Fibroblast of lung (primary cell): ENCODE results near the gene ATP9B.

Experiments
- CTCF ChIP-seq, 2 donors: IDR thresholded peaks in 1 of 2; conservative IDR thresholded peaks in 1 of 2; 1 replicate in 1 of 2; 2 replicates in 1 of 2; pipeline ENCODE4 v1.5.1; 2011 to 2012; ENCODE audit warnings: low read length in 2 of 2, control low read depth in 1 of 2, inconsistent platforms in 1 of 2, low read depth in 1 of 2, mild to moderate bottlenecking in 1 of 2
- EZH2 ChIP-seq: IDR thresholded peaks from 2 replicates; pipeline ENCODE4 v1.5.1; 2012; ENCODE audit warnings: low read length, control low read depth, mild to moderate bottlenecking; ENCODE audit errors: missing control alignments

DNA sequence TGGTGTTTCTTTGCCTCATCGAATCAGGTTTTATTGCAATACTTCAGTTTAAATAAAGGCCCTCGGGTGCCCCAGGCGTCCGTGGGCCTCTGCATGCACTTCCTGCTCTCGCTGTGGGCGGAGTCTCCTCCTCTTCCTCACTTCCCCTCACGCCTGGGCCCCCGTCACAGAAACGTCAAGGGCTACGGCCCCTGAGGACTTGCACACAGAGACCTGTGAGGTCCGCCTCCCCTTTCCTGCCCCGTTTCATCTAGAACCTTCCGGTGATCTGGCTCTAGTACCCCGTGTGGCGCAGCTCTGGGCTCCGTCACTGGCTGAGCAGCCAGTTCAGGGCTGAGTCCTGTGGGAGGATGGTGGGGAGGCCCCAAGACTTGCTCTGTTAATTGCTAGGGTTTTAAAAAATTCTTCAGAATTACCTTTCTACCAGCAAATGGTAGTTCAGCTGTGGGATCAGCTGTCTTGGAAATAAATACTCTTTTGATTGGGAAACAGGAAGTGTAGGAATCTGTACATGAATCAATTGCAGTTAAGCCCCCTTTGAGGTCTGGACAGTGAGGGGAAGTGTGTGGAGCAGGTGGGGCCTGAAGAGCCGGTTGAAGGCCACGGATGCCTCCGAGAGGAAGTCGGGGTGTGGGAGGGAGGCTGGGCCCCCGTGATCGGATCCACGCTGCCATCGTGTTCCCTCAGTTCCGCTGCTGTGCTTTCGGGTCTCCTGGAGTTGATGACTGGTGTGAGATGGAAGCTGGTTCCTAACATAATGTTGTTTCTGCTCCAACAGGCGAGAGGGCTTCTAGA, 336.8 kb downstream of the ATP9B start:
- TF ChIP-seq CTCF (conservative IDR thresholded peaks at IDR 0.05 in 1 of 2, IDR thresholded peaks at IDR 0.05 in 1 of 2; ENCODE audit: low read depth in 1 of 2, low read length in 2 of 2) = no peak
- no peak for TF ChIP-seq EZH2
